ENCODE results near the gene NAALAD2. TPM values are rescaled to one million over a fixed set of nuclear protein-coding genes. Genes with fewer than 3 reads are reported as not detected.
"Not testable (repeated sequence)": the region's sequence is repeated elsewhere in the genome, so short reads cannot be mapped to it uniquely, and the experiment has no call there.

Gene NAALAD2
- not detected for total RNA-seq

DNA sequence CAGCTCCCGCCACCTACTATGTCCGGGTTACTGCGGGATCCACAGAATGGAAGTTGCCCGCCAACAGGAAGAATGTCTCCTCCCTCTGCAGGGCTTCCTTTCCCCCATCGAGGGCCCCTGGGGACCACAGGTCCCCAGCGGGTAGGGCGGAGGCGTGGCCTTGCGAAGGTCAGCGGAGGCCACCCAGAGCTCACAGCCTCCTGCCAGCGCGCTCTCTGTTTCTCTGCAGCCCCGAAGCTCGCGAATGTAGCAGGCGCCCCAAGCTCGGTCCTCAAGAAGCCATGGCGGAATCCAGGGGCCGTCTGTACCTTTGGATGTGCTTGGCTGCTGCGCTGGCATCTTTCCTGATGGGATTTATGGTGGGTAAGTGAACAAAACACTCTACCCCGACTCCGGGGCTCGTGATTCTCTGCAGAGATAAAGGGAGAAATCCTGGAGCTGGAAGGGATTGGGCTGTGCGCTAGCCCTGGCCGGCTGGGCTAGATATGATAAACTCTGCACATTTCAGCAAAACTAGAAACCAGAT is at the start of gene NAALAD2:
Gene NAALAD2, plus strand, starts transcription at position 186 of the 526 bp plus-strand sequence. Its CDS starts 96 bp downstream, at position 282.
- Mint-ChIP-seq H3K4me3 (no peak within 1 kb of the TSS), H3K36me3 (peaks cover 8% of the 10 kb centered on the region), H3K9me3 (peaks cover 8% of the 10 kb centered on the region), H3K27me3 (peaks cover 13 to 26% of the 10 kb centered on the region in 2 donors), H3K4me1 (ENCODE audit: low read depth in 2 of 2) (peaks cover 0 to 3% of the 10 kb centered on the region in 2 donors), H3K27ac (no peak within 1 kb of the TSS)
- ATAC-seq (peak in 1 of 2 donors; percentile 52), DNase-seq (ENCODE audit: low spot score) (no peak)

DNA sequence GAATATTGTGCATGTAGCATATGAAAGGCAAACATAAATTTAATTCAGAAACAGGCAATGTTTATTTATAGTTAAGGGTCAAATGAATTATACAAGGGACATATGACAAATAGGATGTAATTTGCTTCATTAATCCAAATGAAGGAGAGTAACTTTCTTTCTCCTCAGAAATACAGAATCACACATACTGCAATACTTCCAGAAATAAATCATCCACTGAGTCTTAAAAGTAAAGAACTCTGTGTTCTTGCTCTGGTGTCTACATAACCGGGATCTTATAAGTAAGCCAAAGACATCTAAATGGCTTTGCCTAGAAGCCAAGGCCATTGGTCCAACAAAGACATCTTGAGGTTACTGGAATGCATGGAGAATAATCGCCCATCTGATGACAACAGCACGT is 48.8 kb upstream of the NAALAD2 start, which contains the start of gene UBTFL1:
Gene UBTFL1, plus strand, starts transcription at position 301 of the 400 bp plus-strand sequence. Its CDS starts 0 bp downstream, at position 301.
- not testable (repeated sequence) for ATAC-seq; H3K4me3 Mint-ChIP-seq; DNase-seq (ENCODE audit: low spot score); H3K27me3 Mint-ChIP-seq; H3K9me3 Mint-ChIP-seq; H3K27ac Mint-ChIP-seq; H3K4me1 Mint-ChIP-seq (ENCODE audit: low read depth in 2 of 2); H3K36me3 Mint-ChIP-seq

DNA sequence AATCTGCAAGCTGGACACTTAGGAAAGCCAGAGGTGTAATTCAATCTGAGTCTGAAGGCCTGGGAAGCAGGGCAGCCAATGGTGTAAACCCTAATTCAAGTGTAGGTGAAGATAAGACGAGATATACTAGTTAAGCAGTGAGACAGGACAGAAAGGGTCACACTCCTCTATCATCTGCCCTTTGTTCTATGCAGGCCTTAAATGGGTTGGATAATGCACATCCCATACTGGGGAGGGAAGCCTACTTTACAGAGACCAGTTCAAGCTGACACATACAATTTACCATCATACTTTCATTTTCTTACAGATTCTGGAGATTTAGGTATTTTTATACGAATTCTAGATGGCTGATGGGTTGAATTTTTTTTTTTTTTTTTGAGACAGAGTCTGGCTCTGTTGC is 45.7 kb upstream of the NAALAD2 start:
- not testable (repeated sequence) for H3K4me1 Mint-ChIP-seq (ENCODE audit: low read depth in 2 of 2); H3K9me3 Mint-ChIP-seq; H3K27me3 Mint-ChIP-seq; ATAC-seq; H3K36me3 Mint-ChIP-seq; H3K27ac Mint-ChIP-seq; DNase-seq (ENCODE audit: low spot score); H3K4me3 Mint-ChIP-seq

DNA sequence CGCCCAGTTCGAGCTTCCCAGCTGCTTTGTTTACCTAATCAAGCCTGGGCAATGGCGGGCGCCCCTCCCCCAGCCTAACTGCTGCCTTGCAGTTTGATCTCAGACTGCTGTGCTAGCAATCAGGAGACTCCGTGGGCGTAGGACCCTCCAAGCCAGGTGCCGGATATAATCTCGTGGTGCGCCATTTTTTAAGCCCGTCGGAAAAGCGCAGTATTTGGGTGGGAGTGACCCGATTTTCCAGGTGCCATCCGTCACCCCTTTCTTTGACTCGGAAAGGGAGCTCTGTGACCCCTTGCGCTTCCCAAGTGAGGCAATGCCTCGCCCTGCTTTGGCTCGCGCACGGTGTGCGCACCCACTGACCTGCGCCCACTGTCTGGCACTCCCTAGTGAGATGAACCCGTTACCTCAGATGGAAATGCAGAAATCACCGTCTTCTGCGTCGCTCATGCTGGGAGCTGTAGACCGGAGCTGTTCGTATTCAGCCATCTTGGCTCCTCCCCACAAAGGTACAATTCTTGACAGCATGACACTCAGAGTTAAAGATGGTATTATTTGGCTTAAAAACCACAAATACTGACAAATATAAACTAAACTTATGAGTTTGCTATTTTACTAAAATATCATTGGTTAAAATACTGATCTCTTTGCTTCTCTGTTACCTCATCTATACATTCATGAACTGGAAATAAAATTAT is 39.1 kb upstream of the NAALAD2 start:
- not testable (repeated sequence) for H3K4me1 Mint-ChIP-seq (ENCODE audit: low read depth in 2 of 2); H3K9me3 Mint-ChIP-seq; ATAC-seq; H3K27me3 Mint-ChIP-seq; H3K27ac Mint-ChIP-seq; H3K4me3 Mint-ChIP-seq; H3K36me3 Mint-ChIP-seq; DNase-seq (ENCODE audit: low spot score)

DNA sequence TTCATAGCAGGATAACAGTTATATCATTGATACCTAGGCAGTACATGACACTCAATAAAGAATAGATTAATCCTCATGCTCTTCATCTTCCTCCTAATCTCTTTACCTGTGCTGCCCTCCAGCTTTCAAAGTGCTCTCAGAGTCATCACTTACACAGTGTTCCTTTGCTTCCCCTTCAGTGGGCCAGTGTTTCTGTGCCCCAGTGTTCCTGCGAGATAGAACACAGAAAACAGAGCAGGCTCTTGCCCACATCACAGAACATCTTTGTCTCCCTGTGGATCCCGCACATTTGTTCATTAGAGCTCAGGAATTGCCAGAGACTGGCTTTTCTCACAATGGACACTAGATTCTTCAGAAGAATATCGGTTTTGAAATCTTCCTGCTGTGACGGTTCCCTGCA is 36.2 kb upstream of the NAALAD2 start:
- not testable (repeated sequence) for H3K27ac Mint-ChIP-seq; H3K36me3 Mint-ChIP-seq; H3K27me3 Mint-ChIP-seq; ATAC-seq; DNase-seq (ENCODE audit: low spot score); H3K4me3 Mint-ChIP-seq; H3K9me3 Mint-ChIP-seq; H3K4me1 Mint-ChIP-seq (ENCODE audit: low read depth in 2 of 2)

DNA sequence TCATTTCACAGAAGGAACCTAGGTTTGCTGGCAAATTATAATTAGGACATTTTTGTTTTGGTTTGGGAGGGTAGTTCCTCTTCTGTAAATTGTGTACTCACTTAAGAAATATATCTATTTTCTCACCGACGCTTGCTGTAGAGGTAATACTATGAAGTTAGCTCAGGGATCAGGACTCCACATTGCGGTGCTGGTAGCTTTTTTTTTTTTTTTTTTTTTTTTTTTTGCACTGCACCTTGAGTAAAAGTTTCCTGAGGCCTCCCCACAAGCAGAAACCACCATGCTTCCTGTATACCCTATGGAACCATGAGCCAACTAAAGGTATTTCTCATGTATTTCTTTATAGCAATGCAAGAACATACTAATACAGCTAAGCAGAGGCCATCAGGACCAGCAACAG is 34.0 kb upstream of the NAALAD2 start:
- DNase-seq (ENCODE audit: low spot score) (no peak), ATAC-seq (no peak)
- Mint-ChIP-seq H3K4me3 (no peak overlapping the region), H3K27me3 (no peaks in the 10 kb centered on the region), H3K9me3 (no peaks in the 10 kb centered on the region), H3K4me1 (ENCODE audit: low read depth in 2 of 2) (no peaks in the 10 kb centered on the region), H3K27ac (no peak overlapping the region), H3K36me3 (no peaks in the 10 kb centered on the region)

DNA sequence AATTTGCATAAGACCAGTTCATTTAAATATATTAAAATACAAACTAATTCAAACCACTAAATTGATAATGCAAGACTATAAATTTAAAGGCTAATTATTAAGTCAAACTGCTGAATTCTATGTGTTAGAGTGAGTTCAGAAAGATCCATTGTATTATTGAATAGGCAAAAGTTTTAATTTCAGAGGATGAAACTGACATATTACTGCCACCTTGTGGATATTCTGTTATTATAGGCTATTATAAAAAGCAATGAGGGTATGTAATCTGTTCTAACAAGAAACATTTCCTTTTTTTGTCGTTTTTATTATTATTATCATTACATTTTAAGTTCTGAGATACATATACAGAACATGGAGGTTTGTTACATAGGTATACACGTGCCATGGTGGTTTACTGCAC is 20.9 kb upstream of the NAALAD2 start:
- no peak overlapping the region for H3K4me3 Mint-ChIP-seq
- no peaks in the 10 kb centered on the region for H3K36me3 Mint-ChIP-seq
- no peaks in the 10 kb centered on the region for H3K9me3 Mint-ChIP-seq
- no peak overlapping the region for H3K27ac Mint-ChIP-seq
- H3K27me3 Mint-ChIP-seq, result peaks cover 0 to 2% of the 10 kb centered on the region in 2 donors
- no peaks in the 10 kb centered on the region for H3K4me1 Mint-ChIP-seq (ENCODE audit: low read depth in 2 of 2)
- no peak for ATAC-seq
- no peak for DNase-seq (ENCODE audit: low spot score)

DNA sequence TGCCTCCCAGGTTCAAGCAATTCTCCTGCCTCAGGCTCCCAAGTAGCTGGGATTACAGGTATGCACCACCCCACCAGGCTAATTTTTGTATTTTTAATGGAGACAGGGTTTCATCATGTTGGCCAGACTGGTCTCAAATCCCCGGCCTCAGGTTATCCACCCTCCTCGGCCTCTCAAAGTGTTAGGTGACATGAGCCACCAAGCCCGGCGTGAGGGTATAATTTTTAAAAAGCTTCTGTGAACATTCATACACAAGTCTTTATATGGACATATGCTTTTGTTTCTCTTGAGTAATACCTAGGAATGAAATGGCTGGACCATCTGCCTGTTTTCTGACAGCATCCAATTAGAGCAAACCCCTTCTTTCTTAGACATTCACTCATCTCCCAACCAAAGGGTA is 14.3 kb upstream of the NAALAD2 start:
- Mint-ChIP-seq H3K4me3 (no peak overlapping the region), H3K36me3 (no peaks in the 10 kb centered on the region), H3K9me3 (no peaks in the 10 kb centered on the region), H3K27ac (no peak overlapping the region), H3K27me3 (no peaks in the 10 kb centered on the region), H3K4me1 (ENCODE audit: low read depth in 2 of 2) (no peaks in the 10 kb centered on the region)
- ATAC-seq (no peak), DNase-seq (ENCODE audit: low spot score) (no peak)

DNA sequence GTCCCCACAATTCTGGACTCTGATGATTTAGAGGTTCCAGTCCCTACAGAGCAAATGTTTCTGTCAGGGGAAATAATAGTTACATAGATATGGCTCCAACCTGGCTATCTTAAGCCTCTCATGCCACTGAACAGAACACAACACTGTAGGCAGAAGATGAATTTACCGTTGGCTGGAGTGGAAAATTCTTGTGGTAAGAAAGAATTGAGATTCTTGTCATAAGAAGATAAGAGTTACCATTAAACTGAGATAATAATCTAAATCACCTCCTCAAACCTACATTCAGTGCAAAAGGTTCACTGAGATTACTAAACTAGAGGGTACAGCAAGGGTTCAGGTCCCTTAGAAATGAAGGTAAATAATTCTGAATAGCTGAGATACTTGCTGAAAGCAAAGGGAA is 10.1 kb upstream of the NAALAD2 start:
- no peak overlapping the region for H3K27ac Mint-ChIP-seq
- no peaks in the 10 kb centered on the region for H3K9me3 Mint-ChIP-seq
- ATAC-seq, result no peak
- no peaks in the 10 kb centered on the region for H3K36me3 Mint-ChIP-seq
- H3K27me3 Mint-ChIP-seq, result no peaks in the 10 kb centered on the region
- DNase-seq (ENCODE audit: low spot score), result no peak
- H3K4me1 Mint-ChIP-seq (ENCODE audit: low read depth in 2 of 2), result no peaks in the 10 kb centered on the region
- no peak overlapping the region for H3K4me3 Mint-ChIP-seq

DNA sequence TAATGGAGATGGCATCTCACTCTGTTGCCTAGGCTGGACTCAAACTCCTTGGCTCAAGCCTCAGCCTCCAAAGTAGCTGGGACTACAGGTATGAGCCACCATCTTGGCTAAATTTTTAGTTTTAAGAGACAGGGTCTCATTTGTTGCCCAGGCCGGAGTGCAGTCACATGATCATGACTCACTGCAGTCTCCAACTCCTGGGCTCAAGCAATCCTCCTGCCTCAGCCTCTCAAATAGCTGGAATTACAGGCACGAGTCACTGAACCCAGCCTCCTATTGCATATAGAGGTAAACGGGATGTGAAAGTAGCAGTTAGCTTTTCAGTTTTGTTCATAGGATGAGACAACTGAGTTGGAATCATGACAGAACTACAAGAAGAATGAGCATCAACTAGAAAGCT is 9.5 kb upstream of the NAALAD2 start:
- Mint-ChIP-seq H3K27ac (no peak overlapping the region), H3K9me3 (peaks cover 3% of the 10 kb centered on the region), H3K4me3 (no peak overlapping the region), H3K27me3 (no peaks in the 10 kb centered on the region), H3K36me3 (no peaks in the 10 kb centered on the region), H3K4me1 (ENCODE audit: low read depth in 2 of 2) (no peaks in the 10 kb centered on the region)
- ATAC-seq (no peak), DNase-seq (ENCODE audit: low spot score) (no peak)

DNA sequence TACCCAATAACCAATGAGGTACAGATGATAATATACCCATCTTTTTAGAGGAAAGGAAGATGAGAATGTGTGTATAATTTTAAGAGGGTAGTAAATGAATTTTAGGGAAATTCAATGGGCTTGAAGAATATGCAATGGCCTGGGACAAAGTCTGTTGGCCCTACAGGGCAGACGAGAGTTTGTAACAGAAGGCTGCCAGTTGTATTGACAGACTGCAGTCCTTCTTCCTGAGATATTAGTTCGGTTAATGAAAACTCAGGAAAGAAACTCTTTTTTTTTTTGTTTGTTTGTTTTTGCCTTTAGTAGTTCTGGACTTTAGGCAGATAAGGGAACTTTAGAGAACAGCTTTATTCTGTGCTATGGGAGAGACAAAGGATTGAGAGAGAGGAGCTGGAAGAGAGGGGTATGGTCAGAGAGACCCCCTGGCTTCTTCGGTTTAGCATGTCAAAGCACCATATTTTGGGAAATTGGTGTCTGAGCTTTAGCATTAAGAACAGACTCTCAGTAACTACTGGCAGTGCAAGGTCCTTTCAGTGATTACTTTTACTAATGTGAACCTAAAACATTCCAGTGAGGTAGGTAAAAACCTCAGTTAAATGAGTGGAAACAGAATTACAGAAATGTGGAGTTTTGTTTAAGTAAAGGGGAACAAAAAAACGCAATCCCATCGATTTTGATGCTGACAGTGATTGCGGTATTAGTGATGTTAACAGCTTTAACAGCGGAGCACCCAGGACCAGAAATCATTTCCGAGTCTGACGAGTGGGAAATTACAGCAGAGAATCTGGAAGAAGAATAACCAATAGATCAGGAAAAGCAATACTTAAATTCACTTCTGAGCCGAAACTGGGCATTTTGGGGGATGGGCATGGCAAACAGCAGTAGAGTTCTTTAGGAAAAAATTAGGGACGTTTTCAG is 644 bp upstream of the NAALAD2 start:
- H3K27me3 Mint-ChIP-seq, result peaks cover 13 to 26% of the 10 kb centered on the region in 2 donors

DNA sequence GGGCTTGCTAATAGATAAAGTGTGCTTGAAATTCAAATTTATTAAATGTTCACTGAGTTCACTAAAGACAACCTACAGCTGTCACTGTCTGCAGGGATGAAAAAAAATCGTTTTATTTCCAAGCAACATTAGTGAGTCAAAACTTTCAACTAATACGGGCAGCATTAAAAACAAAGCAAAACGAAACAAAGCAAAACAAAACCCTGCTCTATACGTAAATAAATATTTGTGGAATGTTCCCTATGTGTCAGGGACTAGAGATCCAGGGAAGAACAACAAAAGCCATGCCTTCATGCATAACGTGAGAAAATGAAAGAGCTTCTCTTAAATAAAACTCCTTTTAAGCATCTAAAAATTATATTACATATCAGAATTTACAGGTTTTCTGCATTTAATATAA is 553 bp downstream of the NAALAD2 start:
- DNase-seq (ENCODE audit: low spot score), result no peak
- Mint-ChIP-seq H3K36me3 (peaks cover 8% of the 10 kb centered on the region), H3K27ac (no peak overlapping the region), H3K4me1 (ENCODE audit: low read depth in 2 of 2) (peaks cover 0 to 3% of the 10 kb centered on the region in 2 donors), H3K4me3 (no peak overlapping the region), H3K9me3 (peaks cover 6% of the 10 kb centered on the region), H3K27me3 (peaks cover 13 to 26% of the 10 kb centered on the region in 2 donors)
- no peak for ATAC-seq

More for the DNA sequence above, 644 bp upstream of the NAALAD2 start:
- ATAC-seq (no peak), DNase-seq (ENCODE audit: low spot score) (no peak)
- H3K27ac Mint-ChIP-seq, result no peak overlapping the region
- peaks cover 8% of the 10 kb centered on the region for H3K36me3 Mint-ChIP-seq
- peaks cover 0 to 3% of the 10 kb centered on the region in 2 donors for H3K4me1 Mint-ChIP-seq (ENCODE audit: low read depth in 2 of 2)
- H3K4me3 Mint-ChIP-seq, result no peak overlapping the region
- peaks cover 6% of the 10 kb centered on the region for H3K9me3 Mint-ChIP-seq

DNA sequence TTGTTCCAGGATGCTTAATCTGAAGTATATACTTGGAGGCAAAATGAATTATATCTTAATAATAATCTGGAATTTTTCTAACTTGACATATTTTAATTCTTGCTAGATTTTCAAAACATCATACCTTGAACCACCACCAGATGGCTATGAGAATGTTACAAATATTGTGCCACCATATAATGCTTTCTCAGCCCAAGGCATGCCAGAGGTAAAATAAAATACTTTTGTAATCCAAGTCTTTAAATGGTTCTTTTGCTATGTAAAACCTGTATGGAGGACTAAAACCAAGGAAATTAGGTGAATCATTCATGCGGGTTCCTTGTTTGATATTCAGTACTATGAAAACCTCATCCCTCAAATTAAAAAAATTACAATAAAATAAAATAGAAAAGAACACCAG is 14.4 kb downstream of the NAALAD2 start:
- Mint-ChIP-seq H3K27me3 (peaks cover 2 to 4% of the 10 kb centered on the region in 2 donors), H3K9me3 (peaks cover 2% of the 10 kb centered on the region), H3K36me3 (no peaks in the 10 kb centered on the region), H3K4me3 (no peak overlapping the region), H3K4me1 (ENCODE audit: low read depth in 2 of 2) (no peaks in the 10 kb centered on the region), H3K27ac (no peak overlapping the region)
- DNase-seq (ENCODE audit: low spot score), result no peak
- ATAC-seq, result no peak
